Ishikawa (cell line): ENCODE data around the gene ATAD2B.

Experiments used
- RAD21 ChIP-seq: IDR thresholded peaks from 2 replicates; pipeline ENCODE4 v1.6.1; 2012; ENCODE audit warnings: low read depth
- TCF12 ChIP-seq: IDR thresholded peaks from 2 replicates; pipeline ENCODE4 v1.6.1; 2012; ENCODE audit warnings: low read depth

- TF ChIP-seq RAD21 = no peak
- TF ChIP-seq TCF12 = no peak
These were observed 223.8 kb downstream of the ATAD2B start for GRCh38 chr2:23703037-23703582.
